GM11168 (cell line): Measurements from ENCODE around the gene GRIK3.
"Not testable (repeated sequence)": the region's sequence is repeated elsewhere in the genome, so short reads cannot be mapped to it uniquely, and the experiment has no call there.

Source experiments
- in situ Hi-C: fragments of 300-500 bp; cut with MboI; formaldehyde crosslinking; loops from one replicate; pipeline ENCODE4 v1.12.0; 2022; ENCODE audit warnings: low sequenced_read_pairs; ENCODE audit not compliant: unreplicated experiment

GRIK3 gene

DNA sequence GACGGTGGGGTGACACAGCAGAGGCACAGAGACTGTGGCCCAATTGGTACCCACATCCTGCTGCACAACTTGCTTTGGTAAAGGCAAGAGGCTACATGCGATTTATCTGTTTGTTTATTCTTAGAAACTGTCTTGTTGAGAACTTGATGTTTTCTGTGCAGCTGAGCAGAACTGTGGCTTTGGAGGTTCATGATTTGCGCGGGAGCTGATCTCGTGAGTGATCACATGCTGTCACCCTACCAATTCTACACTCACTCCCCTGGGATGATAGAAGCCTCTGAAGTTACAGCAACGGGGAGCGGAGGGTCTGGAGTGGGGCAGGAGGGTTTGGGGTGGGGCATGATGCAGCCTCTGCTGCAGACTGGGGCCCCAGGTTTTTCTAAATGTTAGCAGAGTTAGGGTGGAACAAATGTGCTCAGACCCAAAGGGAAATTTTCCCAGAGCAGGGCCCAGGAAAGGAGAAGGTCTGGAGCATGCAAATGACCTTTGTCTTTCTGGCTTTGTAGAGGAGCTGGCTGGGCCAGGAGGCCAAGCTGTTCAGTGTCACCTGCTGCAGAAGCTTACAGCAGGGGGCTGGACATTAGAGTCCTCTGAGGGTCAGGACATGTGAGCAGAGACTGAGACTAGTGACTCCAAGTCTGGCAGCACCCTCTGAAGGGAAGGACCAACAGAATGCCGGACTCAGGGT lies 83.6 kb downstream of the GRIK3 start:
- in situ Hi-C loops = no loop called here

DNA sequence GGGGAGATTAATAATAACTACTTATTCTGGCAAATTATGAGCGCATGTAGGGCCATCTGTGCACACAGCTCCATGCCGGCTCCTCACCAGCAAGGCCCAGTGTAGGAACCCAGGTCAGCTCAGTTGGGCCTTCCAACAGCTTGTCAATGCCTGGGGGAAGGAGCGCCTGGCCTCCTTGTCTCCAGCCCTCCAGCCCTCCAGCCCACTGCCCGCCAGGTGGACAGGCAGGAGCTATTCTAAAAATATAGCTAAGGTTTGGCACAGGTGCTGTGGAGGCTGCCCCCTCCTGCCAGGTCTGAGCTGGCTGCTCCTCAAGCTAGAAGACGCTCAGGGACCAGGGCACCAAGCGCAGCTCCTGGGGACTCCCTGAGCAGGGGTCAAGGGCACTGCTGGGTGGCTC lies 85.7 kb downstream of the GRIK3 start:
- in situ Hi-C loops = no loop called here

DNA sequence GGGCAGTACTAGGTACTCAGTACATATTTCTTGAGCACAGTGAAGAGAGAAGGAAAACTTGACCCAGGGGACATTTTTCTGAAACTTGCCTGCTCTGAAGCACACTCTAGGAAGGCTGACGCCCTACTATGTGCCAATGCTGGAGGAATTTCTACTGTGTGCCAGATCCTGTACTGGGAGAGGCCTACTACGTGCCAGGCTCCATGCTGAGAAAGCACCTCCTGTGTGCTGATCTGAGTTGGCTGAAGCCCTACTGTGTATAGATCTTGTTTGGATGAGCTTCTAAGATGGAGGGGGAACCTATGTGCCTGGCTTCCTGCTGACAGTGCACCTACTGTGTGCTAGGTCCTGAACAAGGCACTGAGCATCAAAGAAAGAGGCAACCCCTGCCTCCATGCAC lies 86.2 kb downstream of the GRIK3 start:
- in situ Hi-C loops = no loop called here

DNA sequence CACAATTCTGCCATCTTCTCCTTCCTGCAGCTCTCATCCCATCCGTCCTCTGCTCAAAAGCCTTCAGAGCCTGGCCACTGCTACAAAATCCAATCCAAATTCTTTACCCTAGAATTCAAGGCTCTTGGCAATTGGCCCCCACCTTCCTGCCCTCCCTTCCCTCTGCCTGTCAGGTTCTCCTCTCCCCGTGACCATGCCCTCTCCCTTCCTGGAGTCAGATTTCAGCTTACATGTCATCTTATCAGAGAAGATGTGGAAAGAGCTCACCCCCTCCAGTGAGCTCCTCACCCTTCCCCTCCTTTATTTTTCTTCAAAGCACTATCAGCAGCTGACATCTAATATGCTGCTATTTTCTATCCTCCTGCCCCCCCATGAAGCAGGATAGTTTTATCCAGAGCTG lies 86.9 kb downstream of the GRIK3 start:
- in situ Hi-C loops = no loop called here

DNA sequence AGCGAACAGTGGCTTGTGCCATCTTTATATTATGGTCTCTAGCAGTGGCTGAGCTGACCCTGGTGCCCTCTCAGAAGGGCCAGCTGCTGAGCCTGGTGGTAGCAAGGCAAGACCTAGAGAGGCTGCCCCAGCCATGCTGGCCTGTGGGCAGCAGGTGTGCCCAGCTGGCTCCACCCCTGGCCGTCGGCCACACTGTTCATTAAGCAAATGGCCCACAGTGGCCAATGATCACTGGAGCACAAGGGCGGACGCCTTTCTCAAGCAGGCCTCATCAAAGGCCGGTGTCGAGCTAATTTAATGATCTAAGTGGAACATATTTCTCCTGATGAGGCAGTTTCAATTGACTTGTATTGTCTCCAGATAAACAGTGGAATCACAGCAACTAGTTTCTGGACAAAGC lies 89.4 kb downstream of the GRIK3 start:
- in situ Hi-C loops = no loop called here

DNA sequence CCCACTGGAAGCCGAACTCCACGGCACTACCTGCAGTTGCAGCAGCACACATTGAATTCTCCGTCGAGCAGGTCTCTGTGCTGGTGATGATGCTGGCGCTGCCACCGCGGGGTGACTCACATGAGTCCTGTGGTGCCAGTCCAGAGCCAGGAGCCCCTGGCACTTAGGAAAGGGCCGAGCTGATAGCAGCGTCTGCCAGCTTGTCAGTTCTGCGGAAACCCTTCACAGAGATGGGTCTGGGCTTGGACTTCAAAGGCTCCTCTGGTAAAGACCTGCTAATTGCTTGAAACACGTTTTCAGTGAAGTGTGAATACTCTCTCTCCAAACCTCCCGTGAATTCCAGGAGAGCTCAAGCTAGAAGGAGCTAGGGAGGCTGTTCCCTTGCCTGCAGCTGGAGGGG lies 92.2 kb downstream of the GRIK3 start:
- in situ Hi-C loops = no loop called here

DNA sequence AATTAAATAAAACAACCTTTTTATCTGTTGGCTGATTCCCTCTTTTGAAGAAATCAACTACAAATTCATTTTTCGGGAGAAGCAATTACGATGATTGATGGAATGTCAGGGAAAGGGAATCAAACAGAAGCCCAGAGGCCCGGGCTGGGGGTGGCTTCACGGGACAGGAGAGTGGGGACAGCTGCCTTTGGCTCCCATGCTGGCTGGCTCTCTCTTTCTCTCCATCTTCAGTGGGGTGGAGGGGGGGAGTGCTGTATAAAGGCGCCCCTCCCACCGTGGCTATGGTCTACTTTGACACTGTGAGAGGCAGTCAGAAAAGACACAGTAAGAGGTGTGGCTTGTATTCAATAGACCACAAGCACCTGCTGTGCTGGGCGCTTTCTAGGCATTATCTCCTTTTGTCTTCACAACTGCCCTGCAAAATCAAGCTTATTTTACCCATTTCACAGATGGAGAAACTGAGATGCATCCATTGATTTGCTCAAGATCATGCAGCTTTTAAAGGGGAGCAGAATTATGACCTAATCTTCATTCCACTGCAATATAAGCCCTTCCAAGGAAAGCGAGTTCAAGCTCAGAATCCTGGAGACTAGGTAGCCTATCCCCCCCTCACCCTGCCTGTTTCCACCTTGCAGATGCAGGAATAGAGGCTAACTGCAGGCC lies 92.9 kb downstream of the GRIK3 start:
- in situ Hi-C loops = no loop called here

DNA sequence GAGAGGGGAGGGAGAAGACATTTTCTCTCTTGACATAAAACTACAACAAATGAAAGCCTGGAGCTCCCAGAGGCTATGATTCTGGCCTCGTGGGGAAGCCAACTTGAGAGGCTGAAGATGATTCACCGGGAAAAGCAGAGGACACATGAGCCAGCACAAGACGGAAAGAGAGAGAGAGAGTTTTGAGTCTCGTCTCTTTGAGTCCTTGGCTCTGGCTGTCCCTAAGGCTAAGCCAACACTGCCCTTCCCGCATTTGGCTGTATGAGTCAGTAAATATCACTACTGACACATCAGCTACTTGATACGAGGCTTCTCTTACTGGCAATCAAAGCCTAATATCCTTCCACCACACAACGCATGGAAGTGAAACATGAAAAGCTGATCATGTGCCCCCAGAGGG lies 95.5 kb downstream of the GRIK3 start:
- in situ Hi-C loops = no loop called here

DNA sequence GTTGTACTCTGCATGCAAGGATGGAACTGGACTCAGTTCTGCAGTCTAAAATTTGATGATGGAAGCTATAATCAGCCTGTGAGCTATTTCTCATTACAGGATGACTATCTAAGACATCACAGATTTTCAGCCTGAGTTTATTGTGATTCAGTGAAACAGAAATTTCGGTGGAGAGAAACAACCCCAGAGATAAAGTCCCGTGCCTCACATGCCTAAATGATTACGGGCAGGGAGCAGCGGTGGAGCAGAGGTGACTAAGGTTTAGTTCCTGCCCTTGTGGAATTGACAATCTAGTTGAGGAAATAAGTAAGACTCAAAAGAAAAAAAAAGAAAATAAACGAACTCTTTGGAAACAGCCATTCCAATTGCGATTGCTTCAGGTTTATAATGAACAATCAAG lies 96.9 kb downstream of the GRIK3 start:
- in situ Hi-C loops = no loop called here

DNA sequence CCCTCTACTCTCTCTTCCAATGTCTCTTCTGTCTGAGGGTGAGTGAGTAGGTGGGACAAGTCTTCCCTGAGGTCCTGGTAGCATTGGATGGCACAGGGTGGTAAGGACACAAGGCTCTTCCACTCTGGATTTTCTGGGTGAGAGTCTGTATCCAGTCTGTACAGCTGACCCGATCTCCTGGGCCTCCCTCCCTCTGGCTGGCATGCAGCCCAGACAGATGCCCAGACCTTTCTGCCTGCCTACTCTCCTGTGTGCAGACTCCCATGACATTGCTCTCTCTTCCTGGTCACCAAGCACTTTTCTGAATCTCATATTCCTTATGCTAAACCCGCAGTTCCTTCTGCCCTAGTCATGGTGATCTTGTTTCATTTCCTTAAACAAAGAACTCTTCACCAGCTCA lies 100.3 kb downstream of the GRIK3 start:
- in situ Hi-C loops = no loop called here

DNA sequence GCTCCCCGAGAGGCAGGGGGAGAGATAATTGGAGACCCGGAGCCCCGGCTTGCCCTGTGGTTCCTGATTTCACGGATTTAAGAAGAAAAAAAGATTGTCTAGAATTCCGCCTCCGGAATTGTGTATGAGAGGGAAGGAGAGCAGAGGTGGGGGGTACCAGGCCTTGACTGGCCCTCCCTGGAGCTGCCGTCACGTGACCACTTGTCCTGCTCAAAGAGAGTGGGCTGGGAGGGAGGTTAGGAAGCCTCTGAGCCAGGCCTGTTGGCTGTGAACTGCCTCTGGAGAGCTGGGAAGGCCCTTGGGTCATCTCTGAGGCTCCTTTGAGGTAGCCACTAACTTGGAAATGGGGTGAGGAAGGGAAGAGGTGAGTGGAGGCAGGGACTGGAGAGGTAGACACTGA lies 106.5 kb downstream of the GRIK3 start:
- in situ Hi-C loops = no loop called here

DNA sequence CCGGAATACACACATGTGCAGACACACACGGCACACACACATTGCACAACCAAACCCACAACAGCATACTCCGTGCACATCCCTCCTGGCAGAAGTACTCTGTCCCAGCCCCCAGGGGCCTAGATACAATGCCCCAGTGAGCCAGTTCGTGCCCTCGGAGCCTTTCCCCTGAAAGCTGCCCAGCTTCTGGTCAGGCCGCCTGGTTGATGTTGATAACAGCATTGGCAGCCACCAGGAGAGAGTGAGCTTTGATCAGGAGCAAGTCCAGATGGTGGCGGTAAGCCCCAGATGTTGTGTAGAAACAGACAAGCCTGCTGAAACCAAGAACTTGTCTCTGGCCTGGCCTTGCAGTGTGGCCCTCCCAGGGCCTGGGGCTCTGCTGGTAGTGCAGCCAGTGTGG lies 109.1 kb downstream of the GRIK3 start:
- in situ Hi-C loops = no loop called here

DNA sequence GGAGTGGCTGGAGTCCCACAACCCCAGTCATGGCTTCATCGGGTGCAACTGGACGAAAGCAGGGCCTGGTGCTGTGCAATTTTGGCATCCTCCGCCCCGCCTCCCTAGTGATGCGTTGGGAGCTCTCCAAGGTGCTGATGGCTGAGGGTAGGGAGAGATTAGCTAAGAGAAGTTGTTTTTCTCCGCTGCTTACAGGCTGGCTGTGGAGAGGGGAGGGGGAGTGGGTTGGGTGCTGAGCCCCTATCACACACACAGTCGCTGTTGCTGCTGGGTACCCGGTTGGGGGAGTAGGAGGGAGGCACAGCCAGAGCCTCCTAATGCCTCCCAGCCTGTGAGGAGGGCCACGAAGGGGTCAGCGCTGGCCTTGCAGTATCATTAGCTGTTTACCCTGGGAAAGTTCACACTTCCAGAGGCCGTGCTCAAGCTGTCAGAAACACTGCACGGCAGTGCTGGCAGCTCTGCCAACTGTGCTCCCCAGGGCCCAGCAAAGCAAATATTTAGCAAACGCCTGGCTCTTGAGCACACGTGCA lies 110.0 kb downstream of the GRIK3 start:
- in situ Hi-C loops = no loop called here

DNA sequence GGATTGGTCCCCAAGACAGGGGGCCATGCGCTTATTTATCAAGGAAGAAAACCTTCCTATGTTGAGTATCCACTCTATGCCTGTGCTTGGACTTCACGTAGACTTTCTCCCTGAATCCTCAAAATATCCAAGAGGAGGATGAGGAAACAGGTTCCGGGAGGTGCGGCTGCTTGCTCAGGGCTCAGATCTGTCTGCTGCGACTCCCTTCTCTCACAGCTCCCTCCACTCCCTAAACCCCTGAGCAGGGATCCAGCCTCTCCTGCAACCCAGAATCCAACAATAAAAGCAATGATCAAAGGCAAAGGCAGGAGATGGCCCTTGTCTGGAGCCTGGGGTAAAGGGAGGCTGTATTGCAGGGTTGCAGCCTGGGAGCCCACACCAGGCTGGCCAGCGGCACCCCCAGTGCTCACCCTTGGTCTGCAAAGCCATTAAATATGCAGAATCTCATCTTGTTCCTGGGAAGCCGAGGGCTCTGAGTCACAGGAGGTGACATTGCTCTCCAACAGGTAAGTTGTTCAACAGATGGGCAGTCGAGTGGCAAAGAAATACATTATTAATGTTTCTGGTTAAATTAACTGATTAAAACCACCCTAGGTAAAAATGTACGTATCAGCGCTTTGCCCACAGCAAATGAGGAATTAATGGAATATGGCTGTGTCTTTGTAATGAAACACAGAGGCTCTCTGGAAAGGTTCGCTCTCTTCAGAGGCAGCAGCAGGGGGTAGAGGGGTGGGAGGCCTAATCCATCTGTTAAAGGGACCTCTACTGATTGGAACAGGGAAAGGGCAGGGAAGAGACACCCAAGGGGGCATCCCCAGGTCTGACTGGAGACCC lies 111.5 kb downstream of the GRIK3 start:
- in situ Hi-C loops = no loop called here

DNA sequence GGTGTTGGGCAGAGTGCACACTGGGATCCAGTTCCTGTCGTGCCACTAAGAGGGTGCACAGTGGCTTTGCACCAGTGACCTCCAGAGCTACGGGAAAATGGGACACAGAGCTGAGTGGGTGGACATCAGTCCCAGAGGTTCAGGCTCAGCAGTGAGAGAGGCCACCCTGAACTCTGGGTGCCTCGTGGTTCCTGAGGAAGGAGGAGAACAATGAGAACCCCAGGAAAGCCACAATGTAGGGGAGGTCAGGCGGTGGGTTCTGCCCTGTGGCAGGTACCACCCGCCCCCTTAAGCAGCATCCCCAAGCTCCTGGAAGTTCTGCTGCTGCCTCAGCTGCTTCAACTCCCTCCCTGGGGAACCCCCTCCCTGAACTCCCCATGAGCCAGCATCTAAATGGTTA lies 112.2 kb downstream of the GRIK3 start:
- in situ Hi-C loops = no loop called here

DNA sequence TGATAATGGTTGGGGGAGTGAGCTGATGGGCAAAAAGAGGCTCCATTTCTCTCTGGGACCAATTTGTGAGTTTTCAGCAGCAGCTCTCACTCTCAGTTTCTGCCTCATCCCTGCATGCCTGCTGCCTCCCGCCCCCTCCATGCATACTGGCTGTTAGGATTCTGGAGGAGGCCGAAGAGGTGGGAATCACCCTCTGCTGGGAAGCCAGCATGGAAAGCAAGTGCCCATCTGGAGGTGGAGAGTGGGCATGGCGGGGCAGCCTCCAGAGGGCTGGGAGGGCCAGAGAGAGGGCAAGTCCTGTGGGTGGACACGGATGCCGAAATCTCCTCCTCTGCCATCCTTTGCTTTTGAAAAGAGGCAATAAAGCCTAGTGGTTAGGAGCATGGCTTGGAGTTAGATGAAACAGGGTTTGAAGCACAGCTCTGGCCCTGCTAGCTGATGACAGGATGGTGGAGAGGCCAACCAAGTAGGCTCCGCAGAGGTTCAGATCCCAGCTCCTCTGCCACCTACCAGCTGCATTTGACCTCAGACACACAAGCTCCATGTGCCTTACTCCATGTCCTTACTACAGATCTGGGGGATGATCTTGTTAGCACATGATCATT lies 113.4 kb downstream of the GRIK3 start:
- in situ Hi-C loops = no loop called here

DNA sequence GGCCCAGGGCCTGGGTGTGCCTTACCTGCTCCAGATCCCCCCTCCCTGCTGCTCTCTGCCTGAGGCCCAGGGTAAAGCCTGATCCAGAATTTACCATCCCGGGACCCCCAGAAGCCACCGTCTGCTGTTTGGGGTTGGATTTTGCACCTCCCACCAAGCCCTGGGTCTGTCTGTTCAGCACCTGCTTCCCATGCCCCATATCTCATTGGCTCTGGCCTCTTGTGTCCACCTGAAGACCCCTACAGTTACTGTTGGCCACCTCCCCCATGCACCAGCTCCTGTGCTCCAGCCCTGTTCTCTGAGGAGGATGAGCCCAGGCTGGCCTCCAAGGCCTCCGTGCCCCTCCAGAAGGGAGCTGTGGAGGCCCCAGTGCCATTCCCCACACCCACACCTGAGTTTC lies 113.9 kb downstream of the GRIK3 start:
- in situ Hi-C loops = no loop called here

DNA sequence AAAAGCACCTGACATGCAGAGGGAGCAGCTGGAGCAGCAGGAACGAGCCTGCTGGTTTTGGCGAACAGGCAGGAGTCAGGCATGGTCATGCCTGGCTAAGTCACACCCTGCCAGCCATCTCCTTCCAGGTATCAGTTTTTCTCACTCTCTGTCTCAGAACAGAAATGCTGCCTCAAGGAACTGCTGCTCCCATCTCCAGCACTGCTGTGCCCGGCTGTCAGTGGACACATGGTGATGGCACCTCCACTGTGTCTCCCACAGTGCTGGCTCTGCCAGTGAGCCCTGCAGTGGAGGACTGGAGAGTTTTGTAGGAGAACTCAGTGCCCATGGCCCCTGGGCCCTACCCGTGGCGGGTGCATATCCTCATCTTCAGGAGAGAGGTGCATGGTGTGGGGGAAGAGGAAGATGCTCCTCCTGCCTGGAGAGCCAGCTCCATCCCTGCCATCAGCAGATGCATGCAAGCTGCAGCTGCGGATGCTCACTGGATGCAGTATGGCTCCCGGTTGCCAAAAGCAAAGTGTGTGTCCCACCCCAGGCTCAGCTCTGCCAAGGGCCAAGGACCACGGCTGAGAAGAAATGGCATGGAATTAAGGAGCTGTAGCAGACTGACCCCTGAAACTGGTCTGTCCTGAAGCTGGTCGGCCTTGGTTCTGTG lies 114.7 kb downstream of the GRIK3 start:
- in situ Hi-C loops = no loop called here

DNA sequence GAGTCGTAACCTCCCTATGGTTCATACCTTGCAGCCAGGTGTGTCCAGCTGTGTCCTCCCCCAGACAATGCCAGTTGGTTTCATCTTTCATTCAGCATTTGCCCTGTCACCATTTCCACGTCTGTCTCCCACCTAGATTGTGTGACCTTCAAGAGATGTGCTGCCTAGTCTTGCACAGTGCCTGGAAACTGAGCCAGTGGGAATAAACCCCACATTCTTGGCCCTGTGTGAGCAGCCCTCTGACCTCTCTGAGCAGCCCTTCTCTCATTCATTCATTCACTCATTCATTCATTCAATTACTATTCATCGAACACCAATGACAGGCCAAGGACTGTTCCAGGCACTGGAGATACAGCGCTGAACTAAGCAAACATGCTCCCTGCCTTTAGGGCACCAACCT lies 115.7 kb downstream of the GRIK3 start:
- in situ Hi-C loops = no loop called here

DNA sequence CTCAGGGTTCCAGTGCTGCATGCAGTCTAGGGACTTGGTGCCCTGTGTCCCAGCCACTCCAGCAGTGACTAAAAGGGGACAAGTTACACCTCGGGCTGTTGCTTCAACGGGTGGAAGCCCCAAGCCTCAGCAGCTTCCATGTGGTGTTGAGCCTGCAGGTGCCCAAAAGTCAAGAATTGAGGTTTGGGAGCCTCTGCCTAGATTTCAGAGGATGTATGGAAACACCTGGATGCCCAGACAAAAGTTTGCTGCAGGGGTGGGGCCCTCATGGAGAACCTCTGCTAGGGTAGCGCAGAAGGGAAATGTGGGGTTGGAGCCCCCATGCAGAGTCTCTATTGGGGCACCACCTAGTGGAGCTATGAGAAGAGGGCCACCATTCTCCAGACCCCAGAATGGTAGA lies 117.8 kb downstream of the GRIK3 start:
- in situ Hi-C loops = not testable (repeated sequence)
